ENCODE results near the gene MMP24OS.

DNA sequence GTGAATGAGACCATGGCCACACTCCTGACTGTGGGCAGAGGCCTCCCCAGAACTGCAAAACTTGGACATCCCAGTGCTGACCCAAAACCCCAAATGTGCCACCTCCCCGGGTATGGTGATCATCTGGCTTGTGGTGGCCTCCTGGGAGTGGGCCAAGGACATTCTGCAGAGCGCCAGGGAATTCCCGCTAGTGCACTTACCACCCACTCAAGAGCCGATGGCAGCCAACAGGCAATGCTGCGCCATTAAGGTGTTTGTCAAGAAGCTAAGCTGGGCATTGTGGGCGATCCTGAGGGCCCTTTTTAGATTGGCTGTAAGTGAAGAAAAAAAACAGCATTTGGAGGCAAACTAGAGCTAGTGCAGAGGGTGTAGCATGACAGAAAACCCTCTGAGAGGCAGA lies 42.0 kb downstream of the MMP24OS start:
- TF ChIP-seq, protein P1, sequence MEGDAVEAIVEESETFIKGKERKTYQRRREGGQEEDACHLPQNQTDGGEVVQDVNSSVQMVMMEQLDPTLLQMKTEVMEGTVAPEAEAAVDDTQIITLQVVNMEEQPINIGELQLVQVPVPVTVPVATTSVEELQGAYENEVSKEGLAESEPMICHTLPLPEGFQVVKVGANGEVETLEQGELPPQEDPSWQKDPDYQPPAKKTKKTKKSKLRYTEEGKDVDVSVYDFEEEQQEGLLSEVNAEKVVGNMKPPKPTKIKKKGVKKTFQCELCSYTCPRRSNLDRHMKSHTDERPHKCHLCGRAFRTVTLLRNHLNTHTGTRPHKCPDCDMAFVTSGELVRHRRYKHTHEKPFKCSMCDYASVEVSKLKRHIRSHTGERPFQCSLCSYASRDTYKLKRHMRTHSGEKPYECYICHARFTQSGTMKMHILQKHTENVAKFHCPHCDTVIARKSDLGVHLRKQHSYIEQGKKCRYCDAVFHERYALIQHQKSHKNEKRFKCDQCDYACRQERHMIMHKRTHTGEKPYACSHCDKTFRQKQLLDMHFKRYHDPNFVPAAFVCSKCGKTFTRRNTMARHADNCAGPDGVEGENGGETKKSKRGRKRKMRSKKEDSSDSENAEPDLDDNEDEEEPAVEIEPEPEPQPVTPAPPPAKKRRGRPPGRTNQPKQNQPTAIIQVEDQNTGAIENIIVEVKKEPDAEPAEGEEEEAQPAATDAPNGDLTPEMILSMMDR (IDR thresholded peaks at IDR 0.05 in 2 of 3, conservative IDR thresholded peaks at IDR 0.05 in 1 of 3; ENCODE audit: control insufficient read depth in 2 of 3, extremely low read depth in 1 of 3, insufficient read depth in 1 of 3, low read depth in 3 of 3, low read length in 3 of 3), result no peak
- TF ChIP-seq, protein P2, sequence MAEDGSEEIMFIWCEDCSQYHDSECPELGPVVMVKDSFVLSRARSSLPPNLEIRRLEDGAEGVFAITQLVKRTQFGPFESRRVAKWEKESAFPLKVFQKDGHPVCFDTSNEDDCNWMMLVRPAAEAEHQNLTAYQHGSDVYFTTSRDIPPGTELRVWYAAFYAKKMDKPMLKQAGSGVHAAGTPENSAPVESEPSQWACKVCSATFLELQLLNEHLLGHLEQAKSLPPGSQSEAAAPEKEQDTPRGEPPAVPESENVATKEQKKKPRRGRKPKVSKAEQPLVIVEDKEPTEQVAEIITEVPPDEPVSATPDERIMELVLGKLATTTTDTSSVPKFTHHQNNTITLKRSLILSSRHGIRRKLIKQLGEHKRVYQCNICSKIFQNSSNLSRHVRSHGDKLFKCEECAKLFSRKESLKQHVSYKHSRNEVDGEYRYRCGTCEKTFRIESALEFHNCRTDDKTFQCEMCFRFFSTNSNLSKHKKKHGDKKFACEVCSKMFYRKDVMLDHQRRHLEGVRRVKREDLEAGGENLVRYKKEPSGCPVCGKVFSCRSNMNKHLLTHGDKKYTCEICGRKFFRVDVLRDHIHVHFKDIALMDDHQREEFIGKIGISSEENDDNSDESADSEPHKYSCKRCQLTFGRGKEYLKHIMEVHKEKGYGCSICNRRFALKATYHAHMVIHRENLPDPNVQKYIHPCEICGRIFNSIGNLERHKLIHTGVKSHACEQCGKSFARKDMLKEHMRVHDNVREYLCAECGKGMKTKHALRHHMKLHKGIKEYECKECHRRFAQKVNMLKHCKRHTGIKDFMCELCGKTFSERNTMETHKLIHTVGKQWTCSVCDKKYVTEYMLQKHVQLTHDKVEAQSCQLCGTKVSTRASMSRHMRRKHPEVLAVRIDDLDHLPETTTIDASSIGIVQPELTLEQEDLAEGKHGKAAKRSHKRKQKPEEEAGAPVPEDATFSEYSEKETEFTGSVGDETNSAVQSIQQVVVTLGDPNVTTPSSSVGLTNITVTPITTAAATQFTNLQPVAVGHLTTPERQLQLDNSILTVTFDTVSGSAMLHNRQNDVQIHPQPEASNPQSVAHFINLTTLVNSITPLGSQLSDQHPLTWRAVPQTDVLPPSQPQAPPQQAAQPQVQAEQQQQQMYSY (CRISPR knock-in tag; IDR thresholded peaks at IDR 0.05), result no peak
- TF ChIP-seq POLR2A (IDR thresholded peaks at IDR 0.05; ENCODE audit: low read depth, low read length), result no peak
